B cell (primary cell): ENCODE results near the gene TEF.

Source experiments
- CTCF ChIP-seq: fragments of 200-600 bp; IDR thresholded peaks from one replicate; pipeline ENCODE4 v1.8.0; 2022; ENCODE audit warnings: antibody characterized with exemption, mild to moderate bottlenecking
- EZH2 ChIP-seq: IDR thresholded peaks from 2 replicates; pipeline ENCODE4 v1.6.1; 2012; ENCODE audit warnings: borderline replicate concordance, low read depth, mild to moderate bottlenecking, moderate library complexity, low read length; ENCODE audit not compliant: insufficient read depth, poor library complexity, severe bottlenecking

GRCh38 chr22:41366323-41367029, 15.3 kb upstream of the TEF start:
- TF ChIP-seq CTCF (no peak), EZH2 (no peak)
